Measurements from ENCODE around the gene ANXA11. TPM values are rescaled to one million over a fixed set of nuclear protein-coding genes. Genes with fewer than 3 reads are reported as not detected.
"Not testable (repeated sequence)": the region's sequence is repeated elsewhere in the genome, so short reads cannot be mapped to it uniquely, and the experiment has no call there.

ANXA11 gene
- total RNA-seq, 3 donors from 2014 or later, result 252 to 424 (median 367) TPM

GRCh38 chr10:80140251-80140650 is 65.1 kb downstream of the ANXA11 start:
- no peak overlapping the region for H3K4me3 ChIP-seq
- no peaks in the 10 kb centered on the region for H3K9me3 ChIP-seq
- no peak for ATAC-seq
- H3K36me3 ChIP-seq (ENCODE audit: low read depth), result no peaks in the 10 kb centered on the region
- peaks cover 15% of the 10 kb centered on the region for H3K4me1 ChIP-seq (ENCODE audit: low read depth)
- intact Hi-C loops (cut with DNase I, micrococcal nuclease), result loop anchor here in 1 of 2 donors (5.0 kb wide), 1 partner anchor 82 kb away; no protein-coding TSS in a partner anchor
- TF ChIP-seq, protein P1, sequence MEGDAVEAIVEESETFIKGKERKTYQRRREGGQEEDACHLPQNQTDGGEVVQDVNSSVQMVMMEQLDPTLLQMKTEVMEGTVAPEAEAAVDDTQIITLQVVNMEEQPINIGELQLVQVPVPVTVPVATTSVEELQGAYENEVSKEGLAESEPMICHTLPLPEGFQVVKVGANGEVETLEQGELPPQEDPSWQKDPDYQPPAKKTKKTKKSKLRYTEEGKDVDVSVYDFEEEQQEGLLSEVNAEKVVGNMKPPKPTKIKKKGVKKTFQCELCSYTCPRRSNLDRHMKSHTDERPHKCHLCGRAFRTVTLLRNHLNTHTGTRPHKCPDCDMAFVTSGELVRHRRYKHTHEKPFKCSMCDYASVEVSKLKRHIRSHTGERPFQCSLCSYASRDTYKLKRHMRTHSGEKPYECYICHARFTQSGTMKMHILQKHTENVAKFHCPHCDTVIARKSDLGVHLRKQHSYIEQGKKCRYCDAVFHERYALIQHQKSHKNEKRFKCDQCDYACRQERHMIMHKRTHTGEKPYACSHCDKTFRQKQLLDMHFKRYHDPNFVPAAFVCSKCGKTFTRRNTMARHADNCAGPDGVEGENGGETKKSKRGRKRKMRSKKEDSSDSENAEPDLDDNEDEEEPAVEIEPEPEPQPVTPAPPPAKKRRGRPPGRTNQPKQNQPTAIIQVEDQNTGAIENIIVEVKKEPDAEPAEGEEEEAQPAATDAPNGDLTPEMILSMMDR (IDR thresholded peaks at IDR 0.05), result no peak
- no peak for DNase-seq

- Histone ChIP-seq H3K9me3 (no peaks in the 10 kb centered on the region), H3K36me3 (ENCODE audit: low read depth) (no peaks in the 10 kb centered on the region), H3K4me3 (no peak overlapping the region), H3K4me1 (ENCODE audit: low read depth) (peaks cover 5% of the 10 kb centered on the region)
- intact Hi-C loops (cut with DNase I, micrococcal nuclease), result no loop called here
- TF ChIP-seq, protein P1 (IDR thresholded peaks at IDR 0.05), result no peak
- ATAC-seq (no peak), DNase-seq (no peak)
Measured at GRCh38 chr10:80139265-80139664, 66.1 kb downstream of the ANXA11 start.

DNA sequence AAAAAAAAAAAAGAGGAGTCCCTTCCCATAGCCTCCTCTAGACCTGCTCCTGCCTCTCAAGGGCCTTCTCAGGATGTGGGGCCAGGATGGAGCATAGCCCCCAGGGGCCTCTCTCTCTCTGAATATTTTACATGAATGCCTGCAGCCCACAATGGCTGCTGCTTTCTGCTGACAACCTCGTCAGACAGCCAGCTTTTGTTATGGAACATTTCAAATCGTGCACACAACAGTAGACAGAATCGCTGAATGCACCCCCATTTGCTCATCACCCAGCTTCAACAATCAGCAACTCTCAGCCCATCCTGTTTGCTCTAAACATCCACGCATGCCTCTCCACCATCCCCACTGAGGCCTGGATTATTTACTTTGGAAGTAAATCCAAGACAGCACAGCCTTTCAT is 67.4 kb downstream of the ANXA11 start:
- TF ChIP-seq, protein P1 (IDR thresholded peaks at IDR 0.05), result no peak
- Histone ChIP-seq H3K36me3 (ENCODE audit: low read depth) (no peaks in the 10 kb centered on the region), H3K4me3 (no peak overlapping the region), H3K9me3 (no peaks in the 10 kb centered on the region), H3K4me1 (ENCODE audit: low read depth) (no peaks in the 10 kb centered on the region)
- ATAC-seq (no peak), DNase-seq (no peak)
- intact Hi-C loops (cut with DNase I, micrococcal nuclease), result no loop called here

DNA sequence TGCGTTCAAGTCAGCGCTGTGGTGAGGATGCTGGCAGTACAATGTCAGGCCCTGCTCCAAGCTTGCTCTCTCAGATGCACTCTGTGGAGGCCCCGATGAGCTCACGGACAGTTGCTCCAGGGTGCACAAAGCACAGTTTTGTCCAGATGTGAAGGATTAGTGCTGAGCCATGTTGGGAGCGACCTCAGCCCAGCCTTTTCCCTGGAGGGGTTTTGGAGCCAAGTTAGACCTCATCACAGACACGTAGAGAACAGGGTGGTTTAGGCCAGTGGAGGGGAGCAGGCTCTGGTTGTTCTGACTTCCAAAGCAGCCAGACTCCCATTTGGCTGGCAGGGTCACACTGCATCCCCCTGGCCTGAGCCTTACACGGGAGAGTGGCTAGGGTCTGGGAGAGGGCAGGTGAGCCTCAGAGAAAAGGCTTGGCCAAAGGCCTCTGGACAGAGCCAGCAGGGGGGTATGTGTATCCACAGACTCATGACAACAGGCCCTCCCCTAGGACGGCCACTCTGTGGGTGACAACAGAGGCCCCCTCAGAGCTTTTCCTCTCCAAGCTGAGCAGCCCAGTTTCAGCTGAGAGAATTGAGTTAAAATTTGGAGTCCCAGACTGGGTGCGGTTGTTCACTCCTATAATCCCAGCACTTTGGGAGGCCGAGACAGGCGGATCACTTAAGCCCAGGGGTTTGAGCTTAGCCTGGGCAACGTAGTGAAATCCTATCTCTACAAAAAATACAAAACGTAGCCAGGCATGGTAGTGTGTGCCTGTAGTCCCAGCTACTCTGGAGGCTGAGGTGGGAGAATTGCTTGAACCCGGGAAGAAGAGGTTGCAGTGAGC is 68.1 kb downstream of the ANXA11 start:
- Histone ChIP-seq H3K36me3 (ENCODE audit: low read depth) (no peaks in the 10 kb centered on the region), H3K9me3 (no peaks in the 10 kb centered on the region), H3K4me3 (no peak overlapping the region), H3K4me1 (ENCODE audit: low read depth) (no peaks in the 10 kb centered on the region)
- no peak for DNase-seq
- ATAC-seq, result peak; percentile 51
- intact Hi-C loops (cut with DNase I, micrococcal nuclease), result no loop called here
- TF ChIP-seq, protein P1 (IDR thresholded peaks at IDR 0.05), result no peak

- H3K9me3 ChIP-seq, result no peaks in the 10 kb centered on the region
- H3K4me3 ChIP-seq, result no peak overlapping the region
- intact Hi-C loops (cut with DNase I, micrococcal nuclease), result no loop called here
- no peaks in the 10 kb centered on the region for H3K4me1 ChIP-seq (ENCODE audit: low read depth)
- H3K36me3 ChIP-seq (ENCODE audit: low read depth), result no peaks in the 10 kb centered on the region
- ATAC-seq (peak; percentile 37), DNase-seq (peak; percentile 47 to 85 (median 61))
- TF ChIP-seq, protein P1 (IDR thresholded peaks at IDR 0.05), result no peak
Measured at GRCh38 chr10:80136134-80136571, 69.2 kb downstream of the ANXA11 start.

- H3K4me3 ChIP-seq; ATAC-seq; H3K9me3 ChIP-seq; intact Hi-C loops (cut with DNase I, micrococcal nuclease); H3K36me3 ChIP-seq (ENCODE audit: low read depth); H3K4me1 ChIP-seq (ENCODE audit: low read depth); DNase-seq: not testable (repeated sequence)
Measured at GRCh38 chr10:80133687-80134086, 71.7 kb downstream of the ANXA11 start.

All from mucosa of descending colon (tissue), 3 donors.